IMR-90 (cell line): Measurements from ENCODE around the gene AK3. TPM values are rescaled to one million over a fixed set of nuclear protein-coding genes. Genes with fewer than 3 reads are reported as not detected.

Experiments used
- ATAC-seq: fragments of 200-7000 bp; cut with Tn5 transposase; 2 replicates; pipeline ENCODE4 v1.9.1; 2020; ENCODE audit warnings: low read depth, mild to moderate bottlenecking, moderate library complexity
- BruUV-seq: library from RNA; stranded (reverse); fragments of 400-500 nt; replicated peaks from 2 replicates; lab custom pipeline; 2021; lab: Mats Ljungman, UMichigan
- CTCF ChIA-PET: fragments of 300-600 bp; formaldehyde crosslinking; extraction: SDS; loops from one replicate; lab custom pipeline; 2021; ENCODE audit warnings: antibody characterized with exemption; lab: Yijun Ruan, JAX
- POLR2A ChIA-PET: fragments of 300-600 bp; sonication (Branson Sonifier 250); formaldehyde crosslinking; loops from one replicate; lab custom pipeline; 2022; ENCODE audit warnings: antibody characterized with exemption; ENCODE audit not compliant: unreplicated experiment; lab: Charles Lee
- DNase-seq: peaks from one replicate; pipeline ENCODE4 v3.0.0; 2013
- H2AFZ ChIP-seq: replicated peaks from 2 replicates; pipeline ENCODE3; 2013; ENCODE audit warnings: low read length, mild to moderate bottlenecking; ENCODE audit not compliant: poor library complexity
- H2AK5ac ChIP-seq: 2 replicates; pipeline ENCODE4 v1.6.1; 2013; ENCODE audit warnings: low read depth, low read length, inconsistent platforms
- H2AK9ac ChIP-seq: replicated peaks from 2 replicates; pipeline ENCODE3; 2013; ENCODE audit warnings: mild to moderate bottlenecking, low read depth, low read length, moderate library complexity; ENCODE audit not compliant: poor library complexity
- H2BK120ac ChIP-seq: 2 replicates; pipeline ENCODE4 v1.6.1; 2013; ENCODE audit warnings: low read depth, low read length, inconsistent platforms
- H2BK15ac ChIP-seq: 3 replicates; pipeline ENCODE4 v1.6.1; 2013; ENCODE audit warnings: low read depth, low read length, inconsistent platforms
- H2BK20ac ChIP-seq: 2 replicates; pipeline ENCODE4 v1.6.1; 2013; ENCODE audit warnings: low read depth, mild to moderate bottlenecking, inconsistent platforms, low read length, moderate library complexity
- H2BK5ac ChIP-seq: 2 replicates; pipeline ENCODE4 v1.6.1; 2013; ENCODE audit warnings: mild to moderate bottlenecking, low read depth, low read length, inconsistent platforms; ENCODE audit not compliant: poor library complexity, severe bottlenecking
- H3K14ac ChIP-seq: replicated peaks from 2 replicates; pipeline ENCODE4 v1.6.1; 2013; ENCODE audit warnings: low read depth, low read length, inconsistent platforms
- H3K18ac ChIP-seq: 2 replicates; pipeline ENCODE4 v1.6.1; 2013; ENCODE audit warnings: low read depth, low read length, control low read depth
- H3K23ac ChIP-seq: 2 replicates; pipeline ENCODE4 v1.6.1; 2013; ENCODE audit warnings: low read depth, low read length, inconsistent platforms
- H3K27ac ChIP-seq: 2 replicates; pipeline ENCODE4 v1.5.1; 2013; ENCODE audit warnings: mild to moderate bottlenecking, control low read depth, low read length; ENCODE audit not compliant: insufficient read depth
- H3K27me3 ChIP-seq: 2 replicates; pipeline ENCODE4 v1.6.1; 2013; ENCODE audit warnings: low read length; ENCODE audit not compliant: control insufficient read depth, insufficient read depth
- H3K36me3 ChIP-seq: 2 replicates; pipeline ENCODE4 v1.6.1; 2013; ENCODE audit warnings: low read length, mixed read lengths; ENCODE audit not compliant: control insufficient read depth, insufficient read depth
- H3K4ac ChIP-seq: 2 replicates; pipeline ENCODE4 v1.6.1; 2013; ENCODE audit warnings: low read depth, low read length, inconsistent platforms
- H3K4me1 ChIP-seq: 2 replicates; pipeline ENCODE4 v1.6.1; 2013; ENCODE audit warnings: low read length, mixed read lengths; ENCODE audit not compliant: control insufficient read depth, insufficient read depth
- H3K4me2 ChIP-seq: 2 replicates; pipeline ENCODE4 v1.6.1; 2013; ENCODE audit warnings: low read depth, mild to moderate bottlenecking, control low read depth, low read length, moderate library complexity
- H3K4me3 ChIP-seq: 2 replicates; pipeline ENCODE4 v1.5.1; 2013; ENCODE audit warnings: low read depth, mild to moderate bottlenecking, control low read depth, low read length, moderate library complexity; ENCODE audit not compliant: insufficient read depth
- H3K56ac ChIP-seq: 2 replicates; pipeline ENCODE4 v1.6.1; 2013; ENCODE audit warnings: low read length, inconsistent platforms; ENCODE audit not compliant: insufficient read depth; ENCODE audit errors: extremely low read depth
- H3K79me1 ChIP-seq, 2 experiments: 2 replicates each; pipeline ENCODE4 v1.6.1; 2013; ENCODE audit warnings: low read length in 2 of 2, inconsistent platforms in 1 of 2, low read depth in 1 of 2
- H3K9ac ChIP-seq: 2 replicates; pipeline ENCODE4 v1.6.1; 2013; ENCODE audit warnings: low read depth, low read length, control low read depth
- H3K9me1 ChIP-seq: 2 replicates; pipeline ENCODE4 v1.6.1; 2013; ENCODE audit warnings: low read length, inconsistent platforms; ENCODE audit not compliant: insufficient read depth
- H3K9me3 ChIP-seq: 2 replicates; pipeline ENCODE4 v1.6.1; 2013; ENCODE audit warnings: low read length; ENCODE audit not compliant: control insufficient read depth, insufficient read depth
- H4K20me1 ChIP-seq: 2 replicates; pipeline ENCODE4 v1.6.1; 2013; ENCODE audit warnings: low read length, inconsistent platforms; ENCODE audit not compliant: insufficient read depth
- H4K5ac ChIP-seq: 2 replicates; pipeline ENCODE4 v1.6.1; 2013; ENCODE audit warnings: mild to moderate bottlenecking, low read depth, low read length, control low read depth
- H4K8ac ChIP-seq, 2 experiments: 2 replicates each; pipeline ENCODE4 v1.6.1; 2013; ENCODE audit warnings: low read depth in 2 of 2, low read length in 2 of 2, control low read depth in 1 of 2, inconsistent platforms in 1 of 2
- H4K91ac ChIP-seq: 2 replicates; pipeline ENCODE4 v1.6.1; 2013; ENCODE audit warnings: low read depth, low read length, inconsistent platforms; ENCODE audit not compliant: insufficient read depth
- BHLHE40 ChIP-seq: fragments of 150-350 bp; IDR thresholded peaks from 2 replicates; pipeline ENCODE4 v1.6.1; 2016; ENCODE audit warnings: mild to moderate bottlenecking, low read depth, low read length
- CEBPB ChIP-seq: IDR thresholded peaks from 2 replicates; pipeline ENCODE4 v1.6.1; 2012; ENCODE audit warnings: low read depth, low read length, improper control_type of control experiment
- CHD1 ChIP-seq: IDR thresholded peaks from 2 replicates; pipeline ENCODE4 v1.6.1; 2012; ENCODE audit warnings: low read depth, low read length, improper control_type of control experiment
- CTCF ChIP-seq: conservative IDR thresholded peaks from 2 replicates; pipeline ENCODE4 v1.5.1; 2012; ENCODE audit warnings: mild to moderate bottlenecking, low read depth, low read length, improper control_type of control experiment
- ELK1 ChIP-seq: fragments of 150-350 bp; IDR thresholded peaks from 2 replicates; pipeline ENCODE4 v1.6.1; 2016; ENCODE audit warnings: low read depth, mild to moderate bottlenecking, low read length, moderate library complexity, borderline replicate concordance
- FOS ChIP-seq: fragments of 150-350 bp; IDR thresholded peaks from 2 replicates; pipeline ENCODE4 v1.6.1; 2016; ENCODE audit warnings: low read depth, low read length
- MAFK ChIP-seq: IDR thresholded peaks from 2 replicates; pipeline ENCODE4 v1.6.1; 2012; ENCODE audit warnings: low read depth, low read length, improper control_type of control experiment
- MAZ ChIP-seq: IDR thresholded peaks from 2 replicates; pipeline ENCODE4 v1.6.1; 2012; ENCODE audit warnings: low read depth, mild to moderate bottlenecking, low read length, improper control_type of control experiment, moderate library complexity, borderline replicate concordance
- MXI1 ChIP-seq: IDR thresholded peaks from 2 replicates; pipeline ENCODE4 v1.6.1; 2012; ENCODE audit warnings: low read depth, mild to moderate bottlenecking, low read length, moderate library complexity, borderline replicate concordance
- NFE2L2 ChIP-seq: fragments of 150-350 bp; IDR thresholded peaks from 2 replicates; pipeline ENCODE4 v1.6.1; 2016; ENCODE audit warnings: low read depth, mild to moderate bottlenecking, low read length
- POLR2A ChIP-seq: IDR thresholded peaks from 2 replicates; pipeline ENCODE4 v1.6.1; 2012; ENCODE audit warnings: mild to moderate bottlenecking, low read depth, low read length
- RAD21 ChIP-seq: IDR thresholded peaks from 2 replicates; pipeline ENCODE4 v1.6.1; 2012; ENCODE audit warnings: low read length, improper control_type of control experiment
- RCOR1 ChIP-seq: IDR thresholded peaks from 2 replicates; pipeline ENCODE4 v1.6.1; 2012; ENCODE audit warnings: mild to moderate bottlenecking, low read length, improper control_type of control experiment; ENCODE audit not compliant: insufficient replicate concordance
- RFX5 ChIP-seq: IDR thresholded peaks from 2 replicates; pipeline ENCODE4 v1.8.0; 2012; ENCODE audit warnings: low read depth, mild to moderate bottlenecking, low read length, moderate library complexity
- SMC3 ChIP-seq: fragments of 150-350 bp; IDR thresholded peaks from 2 replicates; pipeline ENCODE4 v1.6.1; 2016; ENCODE audit warnings: low read depth, mild to moderate bottlenecking, antibody characterized with exemption, low read length, moderate library complexity
- USF2 ChIP-seq: fragments of 150-350 bp; IDR thresholded peaks from 2 replicates; pipeline ENCODE4 v1.6.1; 2017; ENCODE audit warnings: mild to moderate bottlenecking, antibody characterized with exemption, low read length, low read depth
- WGBS, 2 experiments: methylation state at CpG; one replicate each; pipeline versions ENCODE4 v1.1.5 to v1.1.7; 2013; ENCODE audit warnings: missing lambda C conversion rate in 2 of 2; ENCODE audit not compliant: insufficient read length in 1 of 2; ENCODE audit errors: extremely low coverage in 2 of 2; 5-methylcytosine and 5-hydroxymethylcytosine counted together
- dilution Hi-C: fragments of 300-500 bp; cut with HindIII; formaldehyde crosslinking; loops from one replicate; pipeline ENCODE4 v1.14.3; 2018; ENCODE audit warnings: low sequenced_read_pairs; ENCODE audit not compliant: unreplicated experiment
- in situ Hi-C: fragments of 300-500 bp; cut with MboI; formaldehyde crosslinking; loops from 3 replicates; pipeline ENCODE4 v1.14.3; 2019; ENCODE audit warnings: low sequenced_read_pairs, inconsistent platforms, mixed read lengths
- intact Hi-C: fragments of 100-400 bp; cut with micrococcal nuclease; formaldehyde crosslinking; loops from 2 replicates; pipeline ENCODE4 v1.10.0; 2022
- polyA plus RNA-seq, 3 experiments: library from polyadenylated mRNA; depleted of rRNA; stranded (reverse); fragments of >200 nt; gene quantifications; 2 replicates each; pipeline ENCODE4 v1.2.3, GENCODE V29; 2012; ENCODE audit warnings: low replicate concordance in 1 of 3
- total RNA-seq: library from RNA; depleted of rRNA; stranded (reverse); fragments of >200 nt; gene quantifications from 2 replicates; pipeline ENCODE4 v1.2.3, GENCODE V29; 2012

Gene AK3
- total and polyA plus RNA-seq, 2 of the 4 experiments (the other 2 are of a cell fraction): 24.7 to 26.2 TPM

- intact Hi-C loops: loop anchor here (1.0 to 2.0 kb wide), 4 partner anchors 34 to 838 kb away; no protein-coding TSS in a partner anchor
- ATAC-seq: peak; percentile 42
These were observed 22.0 kb upstream of the AK3 start for GRCh38 chr9:4762886-4763541.

More at GRCh38 chr9:4762886-4763541, 22.0 kb upstream of the AK3 start:
- BruUV-seq: no TSS peak
- no peaks in the 10 kb centered on the region for H3K9me1 ChIP-seq
- in situ Hi-C loops: loop anchor here (10.0 to 25.0 kb wide), 3 partner anchors 162 to 674 kb away; partner anchors contain the start of genes INSL6 and PLGRKT
- no peak overlapping the region for H2BK15ac ChIP-seq
- no peak overlapping the region for H3K56ac ChIP-seq
- dilution Hi-C loops: no loop called here
- no peak overlapping the region for H3K27ac ChIP-seq
- ChIA-PET CTCF (interaction anchor here (0.7 to 2.3 kb wide), 4 partner anchors 162 to 225 kb away, joined by 3 to 8 read pairs (median 3); no protein-coding TSS in a partner anchor), POLR2A (no interaction called here)
- H3K4me1 ChIP-seq: no peaks in the 10 kb centered on the region
- no CpG with 5 or more reads among the region's 14 CpGs for WGBS, 2 experiments
- no peak overlapping the region for H2BK20ac ChIP-seq
- no peaks in the 10 kb centered on the region for H3K9me3 ChIP-seq
- no peak overlapping the region for H2BK120ac ChIP-seq
- no peak overlapping the region for H4K91ac ChIP-seq
- H2AK5ac ChIP-seq: no peak overlapping the region
- no peak overlapping the region for H3K23ac ChIP-seq
- H3K27me3 ChIP-seq: peaks cover 5% of the 10 kb centered on the region
- DNase-seq: no peak
- H4K20me1 ChIP-seq: no peaks in the 10 kb centered on the region
- H4K8ac ChIP-seq: no peak overlapping the region
- TF ChIP-seq MAZ (no peak), ELK1 (no peak), CHD1 (no peak), MAFK (no peak), CTCF (no peak), POLR2A (no peak), SMC3 (no peak), RAD21 (no peak), MXI1 (no peak), BHLHE40 (no peak), CEBPB (no peak), NFE2L2 (no peak), USF2 (no peak), RCOR1 (no peak), FOS (no peak), RFX5 (no peak)
- H3K18ac ChIP-seq: no peak overlapping the region
- H2AK9ac ChIP-seq: no peak overlapping the region
- no peak overlapping the region for H3K4me2 ChIP-seq
- H3K79me1 ChIP-seq: no peaks in the 10 kb centered on the region
- no peak overlapping the region for H4K5ac ChIP-seq
- no peak overlapping the region for H3K4me3 ChIP-seq
- H3K14ac ChIP-seq: no peak overlapping the region
- no peak overlapping the region for H3K4ac ChIP-seq
- no peak overlapping the region for H3K9ac ChIP-seq
- H3K36me3 ChIP-seq: no peaks in the 10 kb centered on the region
- no peak overlapping the region for H2BK5ac ChIP-seq
- peak overlapping the region; percentile 78 for H2AFZ ChIP-seq
